SK-N-MC (cell line): ENCODE results near the gene SMCHD1.
"Not testable (repeated sequence)": the region's sequence is repeated elsewhere in the genome, so short reads cannot be mapped to it uniquely, and the experiment has no call there.

ENCODE experiments used
- EZH2 ChIP-seq: fragments of 200-600 bp; sonication (generic); IDR thresholded peaks from one replicate; pipeline ENCODE4 v1.6.1; 2017; ENCODE audit warnings: antibody characterized with exemption
- FOXP2 ChIP-seq: optimal IDR thresholded peaks from 2 replicates; pipeline ENCODE3; 2011; ENCODE audit warnings: mild to moderate bottlenecking, moderate library complexity; ENCODE audit not compliant: insufficient read depth; ENCODE audit errors: extremely low read length, control extremely low read depth
- POLR2AphosphoS5 ChIP-seq: IDR thresholded peaks from 2 replicates; pipeline ENCODE4 v1.6.1; 2012; ENCODE audit warnings: mild to moderate bottlenecking, low read depth, low read length, borderline replicate concordance

DNA sequence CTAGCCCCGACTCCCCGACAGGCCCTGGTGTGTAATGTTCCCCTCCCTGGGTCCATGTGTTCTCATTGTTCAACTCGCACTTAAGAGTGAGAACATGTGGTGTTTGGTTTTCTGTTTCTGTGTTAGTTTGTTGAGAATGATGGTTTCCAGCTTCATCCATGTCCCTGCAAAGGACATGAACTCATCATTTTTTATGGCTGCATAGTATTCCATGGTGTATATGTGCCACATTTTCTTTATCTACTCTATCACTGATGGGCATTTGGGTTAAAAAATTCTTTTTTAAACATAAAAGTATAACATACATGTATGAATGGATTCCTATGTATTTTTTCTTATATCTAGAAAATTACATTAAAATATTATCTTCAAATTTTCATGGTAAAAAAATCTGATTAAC, 84.6 kb downstream of the SMCHD1 start:
- TF ChIP-seq EZH2, POLR2AphosphoS5, FOXP2: not testable (repeated sequence)
